ENCODE data around the gene CUL4A.

Gene CUL4A

GRCh38 chr13:113272701-113273181, 63.3 kb downstream of the CUL4A start:
- no peak for DNase-seq (ENCODE audit: low read depth)
- H3K4me3 ChIP-seq (ENCODE audit: low read depth, low read length): no peak overlapping the region

DNA sequence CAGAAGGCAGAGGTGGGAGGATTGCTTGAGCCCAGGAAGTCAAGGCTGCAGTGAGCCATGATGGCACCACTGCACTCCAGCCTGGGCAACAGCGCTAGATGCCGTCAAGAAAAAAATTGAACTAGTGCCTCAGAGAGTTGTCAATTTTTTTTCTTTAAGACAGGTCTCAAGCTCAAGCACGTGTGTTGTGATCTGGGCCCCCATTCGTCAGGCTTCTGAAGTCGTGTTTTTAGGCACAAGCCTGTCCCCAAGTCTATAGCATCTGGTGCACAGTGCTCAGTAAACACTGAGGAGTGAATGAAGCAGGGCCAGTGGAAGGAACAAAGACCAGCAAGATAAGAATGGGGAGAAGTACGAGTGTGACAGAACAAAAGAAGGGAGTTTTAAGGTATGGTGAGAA, 63.9 kb downstream of the CUL4A start:
- no peak overlapping the region for H3K4me3 ChIP-seq (ENCODE audit: low read depth, low read length)
- DNase-seq (ENCODE audit: low read depth): no peak

DNA sequence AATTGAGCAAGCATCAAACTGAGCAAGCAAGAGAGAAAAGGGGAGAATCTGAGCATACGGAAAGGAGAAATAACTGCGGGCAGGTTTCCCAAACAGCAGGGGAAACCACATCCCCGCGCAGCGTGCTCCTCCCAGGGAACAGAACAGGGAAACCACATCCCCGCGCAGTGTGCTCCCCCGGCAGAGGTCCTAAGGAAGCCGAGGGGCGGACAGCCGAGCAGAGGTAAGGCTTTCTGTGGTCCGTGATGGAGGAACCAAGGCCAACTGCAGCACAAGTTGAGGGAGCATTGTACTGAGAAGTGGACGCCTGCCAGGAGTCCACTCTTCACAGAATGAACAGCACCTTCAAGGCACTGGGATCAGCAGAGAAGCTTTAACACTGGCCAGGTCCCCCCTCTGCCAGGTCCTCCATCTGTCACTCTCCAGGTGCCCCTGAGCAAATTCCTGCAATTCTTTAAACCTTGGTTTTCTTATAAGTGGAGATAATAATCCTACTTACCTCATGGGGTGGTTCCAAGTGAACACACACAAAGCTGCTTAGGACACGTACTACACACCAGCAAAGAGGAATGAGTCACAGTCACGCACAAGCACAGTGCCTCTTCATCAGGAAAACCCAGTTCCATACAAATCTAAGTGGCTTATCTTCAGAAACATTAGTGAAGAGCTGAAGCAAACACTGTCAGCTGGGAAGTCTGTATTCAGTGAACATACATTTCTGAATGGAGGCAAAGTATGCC, 64.6 kb downstream of the CUL4A start:
- no peak overlapping the region for H3K4me3 ChIP-seq (ENCODE audit: low read depth, low read length)
- DNase-seq (ENCODE audit: low read depth): peak; percentile 50

DNA sequence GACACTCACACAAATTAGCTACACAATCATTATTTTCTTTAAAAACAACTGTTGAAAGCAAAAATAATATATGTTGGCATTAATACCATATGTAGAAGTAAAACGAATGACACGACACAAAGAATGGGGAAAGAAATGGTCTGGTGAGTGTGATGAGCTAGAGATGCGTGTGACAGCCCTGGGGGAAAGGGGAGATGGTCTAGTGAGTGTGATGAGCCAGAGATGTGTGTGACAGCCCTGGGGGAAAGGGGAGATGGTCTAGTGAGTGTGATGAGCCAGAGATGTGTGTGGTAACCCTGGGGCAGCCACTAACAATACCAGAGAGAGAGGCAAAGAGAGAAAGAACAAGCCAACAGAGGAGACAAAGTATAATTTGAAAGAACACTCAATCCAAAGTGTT, 65.3 kb downstream of the CUL4A start:
- no peak for DNase-seq (ENCODE audit: low read depth)
- H3K4me3 ChIP-seq (ENCODE audit: low read depth, low read length): no peak overlapping the region

DNA sequence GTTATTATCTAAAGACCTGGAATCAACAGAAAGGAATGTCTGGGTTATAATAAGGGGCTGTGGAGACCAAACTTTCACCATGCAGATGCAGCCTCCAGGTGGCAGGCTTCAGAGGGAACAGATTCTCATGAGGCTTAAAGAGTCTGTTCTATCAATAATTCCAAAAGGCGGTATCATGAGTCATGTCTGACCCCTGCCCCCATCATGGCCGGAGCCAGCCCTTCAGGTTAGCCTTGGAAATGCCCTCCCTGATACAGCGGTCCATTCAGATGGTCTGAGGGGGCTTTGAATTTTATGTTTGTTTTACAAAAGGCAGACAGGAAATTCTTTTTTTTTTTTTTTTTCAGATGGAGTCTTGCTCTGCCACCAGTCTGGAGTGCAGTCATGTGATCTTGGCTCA, 66.0 kb downstream of the CUL4A start:
- no peak overlapping the region for H3K4me3 ChIP-seq (ENCODE audit: low read depth, low read length)
- no peak for DNase-seq (ENCODE audit: low read depth)

GRCh38 chr13:113280126-113280525, 70.7 kb downstream of the CUL4A start:
- no peak for DNase-seq (ENCODE audit: low read depth)
- no peak overlapping the region for H3K4me3 ChIP-seq (ENCODE audit: low read depth, low read length)

DNA sequence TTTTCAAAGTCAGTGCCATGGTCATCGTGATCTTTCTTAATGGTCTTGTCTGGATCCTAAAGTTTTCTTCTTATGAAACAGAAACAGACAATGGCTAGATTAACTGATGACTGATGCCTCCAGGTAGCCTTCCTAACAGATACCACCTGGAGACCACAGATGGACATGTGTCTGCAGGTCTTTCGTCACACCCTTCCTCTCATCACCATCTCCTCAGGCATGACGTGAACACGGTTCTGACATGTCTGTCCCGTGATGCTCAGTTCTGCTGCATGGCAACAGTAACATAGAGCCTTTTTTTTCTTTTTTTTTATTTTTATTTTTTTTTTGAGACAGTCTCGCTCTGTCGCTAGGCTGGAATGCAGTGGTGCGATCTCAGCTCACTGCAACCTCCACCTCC, 74.5 kb downstream of the CUL4A start:
- DNase-seq (ENCODE audit: low read depth): no peak
- no peak overlapping the region for H3K4me3 ChIP-seq (ENCODE audit: low read depth, low read length)

GRCh38 chr13:113288880-113289279, 79.5 kb downstream of the CUL4A start:
- DNase-seq (ENCODE audit: low read depth): no peak

GRCh38 chr13:113291129-113291528, 81.7 kb downstream of the CUL4A start:
- DNase-seq (ENCODE audit: low read depth): no peak
- H3K4me3 ChIP-seq (ENCODE audit: low read depth, low read length): no peak overlapping the region

More at GRCh38 chr13:113288880-113289279, 79.5 kb downstream of the CUL4A start:
- no peak overlapping the region for H3K4me3 ChIP-seq (ENCODE audit: low read depth, low read length)

- no peak for DNase-seq (ENCODE audit: low read depth)
- H3K4me3 ChIP-seq (ENCODE audit: low read depth, low read length): peak overlapping the region; percentile 38
Observed at GRCh38 chr13:113292021-113292862, 82.8 kb downstream of the CUL4A start.

- DNase-seq (ENCODE audit: low read depth): no peak
- H3K4me3 ChIP-seq (ENCODE audit: low read depth, low read length): no peak overlapping the region
Observed at GRCh38 chr13:113293686-113294085, 84.3 kb downstream of the CUL4A start.

DNA sequence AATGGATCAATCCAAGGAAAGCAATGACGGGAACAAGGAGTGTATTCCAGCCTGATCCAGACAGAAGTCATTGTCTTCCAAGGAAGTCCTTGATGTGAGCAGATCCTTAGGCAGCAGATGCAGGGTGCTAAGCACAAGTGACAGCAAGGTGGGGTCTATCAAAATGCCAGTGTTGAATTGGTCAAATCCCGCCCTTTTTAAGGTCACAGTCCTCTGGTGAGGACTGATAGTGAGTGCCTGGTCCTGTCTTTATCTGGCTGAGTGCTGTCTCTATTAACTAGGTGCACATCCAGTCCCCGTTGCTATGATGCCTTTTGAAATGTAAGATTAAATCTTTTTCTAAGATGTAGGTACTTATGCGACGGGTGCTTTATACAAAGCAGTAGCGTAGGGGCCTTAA, 86.4 kb downstream of the CUL4A start:
- H3K4me3 ChIP-seq (ENCODE audit: low read depth, low read length): no peak overlapping the region
- DNase-seq (ENCODE audit: low read depth): no peak

GRCh38 chr13:113296823-113297369, 87.5 kb downstream of the CUL4A start, which contains the start of gene LAMP1:
Gene LAMP1, plus strand, starts transcription at chr13:113297239. Its CDS starts 196 bp downstream, at chr13:113297435.
- DNase-seq (ENCODE audit: low read depth): peak; percentile 97
- H3K4me3 ChIP-seq (ENCODE audit: low read depth, low read length): peak within 1 kb of the TSS; percentile 93

DNA sequence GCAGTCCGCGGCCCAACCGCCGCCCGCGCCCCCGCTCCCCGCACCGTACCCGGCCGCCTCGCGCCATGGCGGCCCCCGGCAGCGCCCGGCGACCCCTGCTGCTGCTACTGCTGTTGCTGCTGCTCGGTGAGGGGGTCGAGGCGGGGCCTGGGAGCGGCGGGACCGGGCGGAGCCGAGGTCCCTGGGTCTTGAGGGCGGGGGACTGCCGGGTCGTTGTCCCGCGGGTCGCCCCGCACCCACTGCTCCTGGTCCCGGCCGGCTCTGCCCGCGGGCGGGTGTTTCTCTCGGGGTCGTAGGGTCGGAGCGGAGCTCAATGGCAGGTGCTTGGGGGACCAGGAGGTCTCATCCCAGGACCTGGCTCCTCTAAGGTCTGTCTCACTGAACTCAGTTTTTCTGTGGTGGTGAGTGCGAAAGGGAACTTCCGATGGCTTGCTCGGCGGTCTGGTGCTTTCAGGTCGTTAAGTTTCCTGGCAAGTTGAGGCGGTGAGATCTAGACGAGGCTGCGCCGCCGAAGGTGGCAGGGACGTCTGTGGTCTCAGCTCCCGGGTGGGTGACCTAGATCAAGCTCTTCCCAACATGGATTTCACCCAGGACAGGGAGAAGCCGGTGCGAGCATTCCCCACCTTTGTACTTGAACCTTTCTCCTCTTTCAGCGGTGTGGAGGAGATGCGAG, 88.1 kb downstream of the CUL4A start:
- DNase-seq (ENCODE audit: low read depth): no peak
- H3K4me3 ChIP-seq (ENCODE audit: low read depth, low read length): peak overlapping the region; percentile 93

DNA sequence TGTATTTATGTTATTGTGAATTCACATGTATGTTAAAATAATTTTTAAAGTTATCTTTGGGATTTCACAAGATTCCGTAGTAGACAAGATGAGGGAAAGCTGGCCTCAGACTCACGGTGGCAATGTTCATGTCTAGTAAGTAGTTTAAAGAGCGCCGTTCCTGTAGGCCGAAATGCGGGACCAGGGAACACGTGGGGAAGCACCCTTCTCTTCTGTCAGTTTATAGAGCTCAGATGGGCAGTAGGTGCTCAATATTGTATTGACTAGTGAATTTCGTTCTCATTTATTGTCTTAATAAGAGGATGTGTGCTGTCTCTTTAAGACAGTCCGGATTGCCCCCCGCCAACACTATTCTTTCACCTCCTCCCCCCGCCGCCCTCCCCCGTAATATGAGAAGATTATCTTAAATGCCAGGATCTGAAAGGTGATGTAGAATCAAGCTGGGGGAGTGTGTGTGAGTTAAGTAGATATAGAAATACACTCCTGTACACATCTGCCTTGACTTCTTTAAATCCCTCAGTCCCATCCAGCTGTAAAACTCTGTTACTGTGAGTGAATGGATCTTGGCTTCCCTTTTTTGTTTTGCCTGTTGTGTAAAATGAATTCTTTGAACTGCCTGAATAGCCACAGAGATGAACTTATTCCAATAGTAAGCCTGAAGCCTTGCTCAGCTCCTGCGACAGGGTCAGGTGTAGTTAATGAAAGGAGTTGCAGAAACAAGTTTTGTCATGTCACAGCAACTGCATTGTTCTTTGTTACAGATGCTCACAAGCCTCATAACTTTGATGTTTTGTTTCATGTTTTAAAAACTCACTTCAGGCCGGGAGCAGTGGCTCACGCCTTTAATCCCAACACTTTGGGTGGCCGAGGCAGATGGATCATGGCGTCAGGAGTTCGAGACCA, 88.9 kb downstream of the CUL4A start:
- DNase-seq (ENCODE audit: low read depth): no peak
- H3K4me3 ChIP-seq (ENCODE audit: low read depth, low read length): peak overlapping the region; percentile 93

- H3K4me3 ChIP-seq (ENCODE audit: low read depth, low read length): no peak overlapping the region
- DNase-seq (ENCODE audit: low read depth): no peak
Observed at GRCh38 chr13:113299951-113300350, 90.5 kb downstream of the CUL4A start.

DNA sequence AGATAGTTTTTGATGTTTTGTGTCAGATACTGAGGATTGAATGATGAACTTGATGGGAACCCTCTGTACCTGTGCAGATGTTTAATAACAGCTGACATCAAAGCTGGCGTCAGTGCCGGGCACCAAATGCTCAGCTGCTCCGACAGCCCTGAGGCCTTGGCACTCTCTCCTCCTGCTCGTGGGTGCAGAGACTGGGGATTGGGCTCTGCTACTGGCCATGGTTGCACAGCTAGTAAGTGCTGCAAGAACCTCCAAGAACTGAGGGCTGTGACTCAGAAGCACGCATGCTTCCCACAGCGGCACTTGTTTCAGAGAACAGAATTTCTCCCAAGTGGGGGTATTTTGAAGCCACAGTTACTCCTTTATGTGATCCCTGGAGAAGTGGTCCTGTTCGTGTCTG, 93.6 kb downstream of the CUL4A start:
- no peak for DNase-seq (ENCODE audit: low read depth)
- H3K4me3 ChIP-seq (ENCODE audit: low read depth, low read length): no peak overlapping the region

- no peak for DNase-seq (ENCODE audit: low read depth)
- no peak overlapping the region for H3K4me3 ChIP-seq (ENCODE audit: low read depth, low read length)
Observed at GRCh38 chr13:113304121-113304520, 94.7 kb downstream of the CUL4A start.

- no peak overlapping the region for H3K4me3 ChIP-seq (ENCODE audit: low read depth, low read length)
- no peak for DNase-seq (ENCODE audit: low read depth)
Observed at GRCh38 chr13:113305208-113305607, 95.8 kb downstream of the CUL4A start.

All from skeletal muscle cell (primary cell).